GM12878 (cell line): Measurements from ENCODE around the gene CFAP45.

Experiments used
- CEBPB ChIP-seq, 2 experiments: fragments of 150-350 bp in 1 of 2; IDR thresholded peaks; 2 replicates each; pipeline ENCODE4 v1.6.1; 2012 to 2014; ENCODE audit warnings: low read depth in 2 of 2, low read length in 2 of 2, borderline replicate concordance in 1 of 2, inconsistent platforms in 1 of 2
- CREM ChIP-seq: IDR thresholded peaks from 2 replicates; pipeline ENCODE4 v1.6.1; 2014; ENCODE audit warnings: antibody characterized with exemption, low read depth
- CTCF ChIP-seq, 3 experiments: IDR thresholded peaks in 2 of 3; conservative IDR thresholded peaks in 1 of 3; 2 replicates each; pipeline ENCODE4 v1.5.1; 2011; ENCODE audit warnings: low read depth in 3 of 3, low read length in 3 of 3, mild to moderate bottlenecking in 3 of 3, control low read depth in 2 of 3, moderate library complexity in 2 of 3, inconsistent platforms in 1 of 3, mixed read lengths in 1 of 3; ENCODE audit not compliant: control insufficient read depth in 2 of 3, insufficient read depth in 1 of 3; ENCODE audit errors: extremely low read depth in 1 of 3
- FOS ChIP-seq: IDR thresholded peaks from 3 replicates; pipeline ENCODE4 v1.6.1; 2011; ENCODE audit warnings: borderline replicate concordance; ENCODE audit not compliant: insufficient read length; ENCODE audit errors: extremely low read depth
- KDM1A ChIP-seq: fragments of 200-600 bp; sonication (generic); IDR thresholded peaks from 2 replicates; pipeline ENCODE4 v1.6.1; 2016; ENCODE audit warnings: borderline replicate concordance
- NRF1 ChIP-seq: conservative IDR thresholded peaks from 2 replicates; pipeline ENCODE4 v1.6.1; 2011; ENCODE audit warnings: mild to moderate bottlenecking, low read depth, low read length, improper control_type of control experiment
- SIX5 ChIP-seq: IDR thresholded peaks from 2 replicates; pipeline ENCODE4 v1.6.1; 2011; ENCODE audit warnings: mild to moderate bottlenecking, low read depth, low read length, moderate library complexity; ENCODE audit not compliant: severe bottlenecking
- SP1 ChIP-seq: IDR thresholded peaks from one replicate; pipeline ENCODE4 v1.6.1; 2011; ENCODE audit warnings: low read depth, low read length
- STAT1 ChIP-seq: fragments of 450-650 bp; conservative IDR thresholded peaks from 2 replicates; pipeline ENCODE4 v1.6.1; 2014; ENCODE audit warnings: antibody characterized with exemption, mild to moderate bottlenecking
- TAF1 ChIP-seq: IDR thresholded peaks from 2 replicates; pipeline ENCODE4 v1.6.1; 2011; ENCODE audit warnings: mild to moderate bottlenecking, low read depth, low read length, borderline replicate concordance
- ZNF622 ChIP-seq: fragments of 450-650 bp; IDR thresholded peaks from 2 replicates; pipeline ENCODE4 v1.6.1; 2017; ENCODE audit warnings: mild to moderate bottlenecking, inconsistent platforms
- TF ChIP-seq, protein P1 (sequence below): fragments of 450-650 bp; IDR thresholded peaks from 2 replicates; pipeline ENCODE4 v1.6.1; 2016; ENCODE audit warnings: mild to moderate bottlenecking, moderate library complexity, borderline replicate concordance

GRCh38 chr1:159906960-159907359, 7.0 kb upstream of the CFAP45 start:
- TF ChIP-seq SP1: no peak
- no peak for TF ChIP-seq CTCF (IDR thresholded peaks at IDR 0.05 in 2 of 3, conservative IDR thresholded peaks at IDR 0.05 in 1 of 3; ENCODE audit: control insufficient read depth in 2 of 3, extremely low read depth in 1 of 3, insufficient read depth in 1 of 3, low read depth in 3 of 3, low read length in 3 of 3)
- TF ChIP-seq TAF1: no peak
- TF ChIP-seq CREM: no peak
- TF ChIP-seq CEBPB (IDR thresholded peaks at IDR 0.05; ENCODE audit: borderline replicate concordance in 1 of 2, low read depth in 2 of 2, low read length in 2 of 2): no peak
- TF ChIP-seq NRF1: no peak
- no peak for TF ChIP-seq ZNF622
- TF ChIP-seq, protein P1, sequence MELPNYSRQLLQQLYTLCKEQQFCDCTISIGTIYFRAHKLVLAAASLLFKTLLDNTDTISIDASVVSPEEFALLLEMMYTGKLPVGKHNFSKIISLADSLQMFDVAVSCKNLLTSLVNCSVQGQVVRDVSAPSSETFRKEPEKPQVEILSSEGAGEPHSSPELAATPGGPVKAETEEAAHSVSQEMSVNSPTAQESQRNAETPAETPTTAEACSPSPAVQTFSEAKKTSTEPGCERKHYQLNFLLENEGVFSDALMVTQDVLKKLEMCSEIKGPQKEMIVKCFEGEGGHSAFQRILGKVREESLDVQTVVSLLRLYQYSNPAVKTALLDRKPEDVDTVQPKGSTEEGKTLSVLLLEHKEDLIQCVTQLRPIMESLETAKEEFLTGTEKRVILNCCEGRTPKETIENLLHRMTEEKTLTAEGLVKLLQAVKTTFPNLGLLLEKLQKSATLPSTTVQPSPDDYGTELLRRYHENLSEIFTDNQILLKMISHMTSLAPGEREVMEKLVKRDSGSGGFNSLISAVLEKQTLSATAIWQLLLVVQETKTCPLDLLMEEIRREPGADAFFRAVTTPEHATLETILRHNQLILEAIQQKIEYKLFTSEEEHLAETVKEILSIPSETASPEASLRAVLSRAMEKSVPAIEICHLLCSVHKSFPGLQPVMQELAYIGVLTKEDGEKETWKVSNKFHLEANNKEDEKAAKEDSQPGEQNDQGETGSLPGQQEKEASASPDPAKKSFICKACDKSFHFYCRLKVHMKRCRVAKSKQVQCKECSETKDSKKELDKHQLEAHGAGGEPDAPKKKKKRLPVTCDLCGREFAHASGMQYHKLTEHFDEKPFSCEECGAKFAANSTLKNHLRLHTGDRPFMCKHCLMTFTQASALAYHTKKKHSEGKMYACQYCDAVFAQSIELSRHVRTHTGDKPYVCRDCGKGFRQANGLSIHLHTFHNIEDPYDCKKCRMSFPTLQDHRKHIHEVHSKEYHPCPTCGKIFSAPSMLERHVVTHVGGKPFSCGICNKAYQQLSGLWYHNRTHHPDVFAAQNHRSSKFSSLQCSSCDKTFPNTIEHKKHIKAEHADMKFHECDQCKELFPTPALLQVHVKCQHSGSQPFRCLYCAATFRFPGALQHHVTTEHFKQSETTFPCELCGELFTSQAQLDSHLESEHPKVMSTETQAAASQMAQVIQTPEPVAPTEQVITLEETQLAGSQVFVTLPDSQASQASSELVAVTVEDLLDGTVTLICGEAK: no peak
- no peak for TF ChIP-seq FOS
- TF ChIP-seq KDM1A: no peak
- TF ChIP-seq STAT1: no peak
- no peak for TF ChIP-seq SIX5
